NCI-H526 treated with DMSO at 0.1 percent for 48 hours (cell line): ENCODE results near the gene CERS4.
A peak's percentile ranks its signal among the peaks of the same experiment; 100 is the strongest.
"Not testable (repeated sequence)": the region's sequence is repeated elsewhere in the genome, so short reads cannot be mapped to it uniquely, and the experiment has no call there.

Source experiments
- DNase-seq: peaks from one replicate; lab custom pipeline; 2025; lab: John Stamatoyannopoulos, UW

CERS4 gene

GRCh38 chr19:8243146-8243545 is 34.0 kb downstream of the CERS4 start:
- no peak for DNase-seq

DNA sequence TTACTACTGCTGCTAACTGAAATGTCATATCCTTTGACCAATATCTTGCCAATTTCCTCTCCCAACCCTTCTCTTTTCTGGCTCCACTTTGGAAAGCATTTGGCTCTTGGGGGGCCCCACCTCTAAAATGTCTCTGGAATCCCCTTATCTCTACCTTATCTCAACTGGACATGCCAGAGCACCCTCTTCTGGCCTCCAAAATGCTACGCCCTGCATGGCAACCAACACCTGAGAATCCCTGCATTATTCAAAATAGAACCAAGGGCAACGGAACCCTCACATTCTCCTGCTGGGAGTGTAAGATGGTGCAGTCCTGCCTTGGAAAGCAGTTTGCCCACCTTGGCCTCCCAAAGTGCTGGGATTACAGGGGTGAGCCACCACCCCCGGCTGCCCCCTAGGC is 35.3 kb downstream of the CERS4 start:
- no peak for DNase-seq

DNA sequence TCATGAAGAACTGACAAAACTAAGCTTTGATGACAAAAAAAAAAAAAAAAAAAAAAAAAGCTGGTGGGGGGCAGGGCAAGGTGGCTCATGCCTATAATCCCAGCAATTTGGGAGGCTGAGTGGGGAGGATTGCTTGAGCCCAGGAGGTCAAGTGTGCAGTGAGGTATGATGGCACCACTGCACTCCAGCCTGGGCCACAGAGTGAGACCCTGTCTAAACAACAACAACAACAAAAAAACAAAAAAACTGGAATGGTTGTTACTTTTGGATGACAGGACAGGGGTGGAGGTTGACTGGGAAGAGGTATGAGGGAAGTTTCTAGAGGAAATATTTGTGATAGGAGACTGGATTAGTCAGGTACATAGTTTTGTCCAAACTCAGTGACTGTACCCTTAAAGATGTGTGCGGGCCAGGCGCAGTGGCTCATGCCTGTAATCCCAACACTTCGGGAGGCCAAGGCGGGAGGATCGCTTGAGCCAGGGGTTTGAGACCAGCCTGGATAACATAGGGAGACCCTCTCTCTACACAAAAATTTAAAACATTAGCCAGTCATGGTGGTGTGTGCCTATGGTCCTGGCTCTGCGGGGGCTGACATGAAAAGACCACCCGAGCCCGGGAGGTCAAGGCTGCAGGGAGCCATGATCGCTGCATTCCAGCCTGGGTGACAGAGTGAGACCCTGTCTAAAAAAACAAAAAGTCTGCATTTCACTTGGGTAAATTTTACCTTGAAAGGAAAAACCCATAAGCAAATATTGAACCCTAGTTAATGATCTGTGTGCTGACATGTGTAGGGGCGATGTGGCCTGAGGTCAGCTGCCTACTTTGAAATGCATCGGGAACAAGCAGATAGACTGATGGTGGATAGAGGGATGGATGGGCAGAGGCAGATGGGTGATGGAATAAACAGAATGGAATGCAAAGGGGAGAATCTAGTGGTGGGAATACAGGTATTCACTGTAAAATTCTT is 37.0 kb downstream of the CERS4 start:
- no peak for DNase-seq

DNA sequence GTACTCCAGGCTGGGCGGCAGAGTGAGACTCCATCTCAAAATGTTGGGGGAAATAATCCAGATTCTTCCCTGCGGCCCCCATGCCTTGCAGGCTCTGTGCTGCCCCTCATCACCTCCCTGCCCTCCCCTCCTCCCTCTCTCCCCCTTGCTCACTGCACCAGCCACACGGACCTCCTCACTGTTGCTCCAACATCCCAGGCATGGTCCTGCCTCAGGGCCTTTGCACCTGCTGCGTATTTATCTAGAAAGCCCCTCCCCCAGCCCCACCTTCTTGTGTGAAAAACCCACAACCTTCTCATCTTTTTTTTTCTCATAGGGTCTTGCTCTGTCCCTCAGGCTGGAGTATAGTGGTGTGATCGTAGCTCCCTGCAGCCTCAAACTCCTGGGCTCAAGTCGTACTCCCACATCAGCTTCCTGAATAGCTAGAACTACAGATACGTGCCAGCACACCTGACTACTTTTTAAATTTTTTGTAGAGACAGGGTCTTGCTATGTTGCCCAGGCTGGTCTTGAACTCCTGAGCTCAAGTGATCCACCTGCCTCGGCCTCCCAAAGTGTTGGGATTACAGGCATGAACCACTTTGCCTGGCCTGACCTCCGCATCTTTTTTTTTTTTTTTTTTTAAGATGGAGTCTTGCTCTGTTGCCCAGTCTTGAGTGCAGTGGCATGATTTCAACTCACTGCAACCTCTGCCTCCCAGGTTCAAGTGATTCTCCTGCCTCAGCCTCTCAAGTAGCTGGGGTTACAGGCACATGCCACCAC is 38.1 kb downstream of the CERS4 start:
- DNase-seq: not testable (repeated sequence)

DNA sequence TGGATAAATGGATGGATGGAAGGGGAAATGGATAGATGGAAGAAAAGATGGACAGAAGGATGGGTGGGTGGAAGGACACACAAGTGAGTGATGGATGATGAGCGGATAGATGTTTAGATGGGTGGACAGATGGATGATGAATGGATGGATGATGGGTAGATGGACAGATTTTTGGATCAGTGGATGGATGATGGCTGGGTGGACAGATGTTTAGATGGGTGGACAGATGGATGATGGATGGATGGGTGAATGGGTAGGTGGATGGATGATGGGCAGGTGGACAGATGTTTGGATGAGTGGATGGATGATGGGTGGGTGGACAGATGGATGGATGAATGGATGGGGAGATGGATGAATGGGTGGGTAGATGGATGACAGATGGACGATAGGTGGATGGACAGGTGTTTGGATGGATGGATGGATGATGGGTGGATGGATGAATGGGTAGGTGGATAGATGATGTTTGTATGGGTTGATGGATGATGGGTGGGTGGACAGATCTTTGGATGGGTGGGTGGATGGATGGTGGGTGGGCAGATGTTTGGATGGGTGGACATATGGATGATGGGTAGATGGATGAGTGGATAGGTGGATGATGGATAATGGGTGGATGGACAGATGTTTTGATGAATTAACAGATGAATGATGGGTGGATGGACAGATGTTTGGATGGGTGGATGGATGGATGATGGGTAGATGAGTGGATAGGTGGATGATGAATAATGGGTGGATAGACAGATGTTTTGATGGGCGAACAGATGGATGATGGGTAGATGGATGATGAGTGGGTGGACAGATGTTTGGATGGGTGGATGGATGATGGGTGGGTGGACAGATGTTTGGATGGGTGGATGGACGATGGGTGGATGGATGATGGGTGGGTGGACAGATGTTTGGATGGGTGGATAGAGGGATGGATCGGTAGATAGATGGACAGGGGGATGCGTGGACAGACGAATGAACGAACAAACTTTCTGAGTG is 39.5 kb downstream of the CERS4 start:
- no peak for DNase-seq

GRCh38 chr19:8250596-8250995 is 41.4 kb downstream of the CERS4 start:
- DNase-seq: no peak

GRCh38 chr19:8251025-8251472 is 41.9 kb downstream of the CERS4 start:
- no peak for DNase-seq

DNA sequence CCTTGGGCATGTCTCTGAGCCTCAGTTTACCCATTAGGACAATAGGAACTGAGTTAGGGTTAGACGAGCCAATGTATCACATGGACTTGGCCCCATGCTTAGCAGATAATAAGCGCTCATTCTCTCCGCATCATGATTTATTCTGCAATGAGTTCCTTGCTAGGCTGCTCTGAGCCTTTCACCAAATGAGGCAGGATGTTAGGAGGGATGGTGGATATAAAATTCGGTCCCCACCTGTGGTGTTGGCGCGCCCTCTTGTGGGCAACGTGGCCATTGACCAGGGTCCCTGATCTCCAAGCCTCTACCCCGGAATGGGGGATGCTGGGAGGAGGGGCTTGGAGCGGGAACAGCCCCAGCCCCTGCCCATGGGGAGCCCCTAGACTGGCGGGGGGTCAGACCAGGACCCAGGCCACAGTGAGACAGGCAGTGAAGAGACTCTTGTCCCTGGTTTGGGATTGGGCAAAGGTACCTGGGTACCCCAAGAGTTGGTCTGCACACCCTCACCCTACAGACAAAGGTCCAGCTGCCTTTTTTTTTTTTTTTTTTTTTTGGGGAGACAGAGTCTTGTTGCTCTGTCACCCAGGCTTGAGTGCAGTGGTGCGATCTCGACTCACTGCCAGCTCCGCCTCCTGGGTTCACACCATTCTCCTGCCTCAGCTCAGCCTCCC is 43.9 kb downstream of the CERS4 start:
- DNase-seq: peak; percentile 9

- no peak for DNase-seq
These were observed 44.5 kb downstream of the CERS4 start for GRCh38 chr19:8253678-8254077.

- DNase-seq: no peak
These were observed 45.3 kb downstream of the CERS4 start for GRCh38 chr19:8254286-8255001.

DNA sequence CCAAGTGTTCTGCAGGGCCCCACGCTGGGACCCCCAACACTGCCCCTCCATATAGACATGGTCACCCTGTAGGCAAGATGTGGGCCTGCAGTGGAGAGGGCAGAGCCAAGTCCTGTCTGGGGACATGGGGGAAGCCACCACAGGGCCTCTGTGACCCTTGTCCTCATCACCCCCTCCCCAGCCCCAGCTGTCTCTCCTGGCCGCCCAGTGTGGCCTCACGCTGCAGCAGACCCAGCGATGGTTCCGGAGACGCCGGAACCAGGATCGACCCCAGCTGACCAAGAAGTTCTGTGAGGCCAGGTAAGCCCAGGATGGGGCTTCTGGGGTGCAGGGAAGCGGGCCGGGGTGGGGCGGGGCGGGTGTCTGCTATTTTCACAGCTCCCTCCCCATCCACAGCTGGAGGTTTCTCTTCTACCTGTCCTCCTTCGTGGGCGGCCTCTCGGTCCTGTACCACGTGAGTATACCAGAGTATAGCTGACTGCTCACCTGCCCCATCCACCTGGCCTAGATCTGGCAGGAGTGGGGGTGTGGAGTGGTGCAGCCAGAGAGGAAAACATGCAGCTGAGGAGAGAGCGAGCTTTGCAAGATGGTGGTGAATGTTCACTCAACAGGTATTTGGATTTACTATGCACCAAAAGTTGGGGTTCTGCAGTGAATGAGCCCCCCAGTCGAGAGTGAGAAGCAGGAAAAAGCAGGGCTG is 46.4 kb downstream of the CERS4 start:
- no peak for DNase-seq

- no peak for DNase-seq
These were observed 47.3 kb downstream of the CERS4 start for GRCh38 chr19:8256276-8257051.

GRCh38 chr19:8257052-8257443 is 47.9 kb downstream of the CERS4 start:
- no peak for DNase-seq

DNA sequence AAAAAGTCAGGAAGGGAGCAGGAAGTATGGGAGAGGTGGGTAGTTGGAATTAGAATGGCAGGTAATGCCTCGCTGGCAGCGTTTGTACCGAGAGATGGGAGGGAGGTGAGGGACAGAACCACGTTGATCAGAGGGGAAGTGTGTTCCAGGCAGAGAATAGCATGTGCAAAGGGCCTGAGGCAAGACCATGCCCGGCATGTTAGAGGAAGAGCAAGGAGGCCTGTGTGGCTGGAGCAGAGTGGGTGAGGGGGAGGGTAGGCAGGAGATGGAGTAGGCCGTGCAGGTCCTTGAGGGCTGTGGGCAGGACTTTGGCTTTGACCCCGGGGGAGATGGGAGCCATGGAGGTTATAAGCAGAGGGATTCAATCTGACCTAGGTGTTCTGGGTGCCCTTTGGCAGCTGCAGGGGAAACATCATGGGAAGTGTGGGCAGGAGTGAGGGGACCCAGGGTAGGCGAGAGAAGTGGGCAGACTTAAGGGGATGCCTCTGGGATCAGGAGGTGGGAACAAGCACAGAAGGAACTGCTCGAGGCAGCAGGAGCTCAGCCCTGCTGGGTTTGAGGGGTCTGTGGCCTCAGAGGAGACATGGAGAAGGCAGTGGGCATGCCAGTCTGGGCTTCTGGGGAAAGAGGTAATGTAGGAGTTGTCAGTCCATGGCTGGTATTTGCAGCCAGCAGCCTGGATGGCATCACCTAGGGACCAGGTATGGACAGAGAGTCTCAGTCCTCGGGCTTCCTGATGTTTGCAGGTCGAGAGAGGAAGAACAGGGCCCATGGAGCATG is 50.2 kb downstream of the CERS4 start:
- DNase-seq: no peak

DNA sequence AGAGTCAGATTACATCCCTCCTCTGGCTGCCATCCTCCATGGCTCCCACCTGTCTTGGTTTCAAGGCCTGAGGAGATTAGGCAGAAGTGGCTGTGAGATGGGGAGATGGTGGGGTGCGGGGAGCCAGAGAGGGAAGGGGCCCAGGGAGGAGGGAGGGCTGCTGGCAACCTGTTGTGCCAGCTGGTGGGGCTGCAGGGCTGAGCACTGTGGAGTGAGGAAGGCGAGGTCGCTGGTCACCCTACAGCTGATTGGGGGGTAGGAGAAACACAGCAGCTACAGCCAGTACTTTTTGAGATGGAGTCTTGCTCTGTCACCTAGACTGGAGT is 50.7 kb downstream of the CERS4 start:
- no peak for DNase-seq

DNA sequence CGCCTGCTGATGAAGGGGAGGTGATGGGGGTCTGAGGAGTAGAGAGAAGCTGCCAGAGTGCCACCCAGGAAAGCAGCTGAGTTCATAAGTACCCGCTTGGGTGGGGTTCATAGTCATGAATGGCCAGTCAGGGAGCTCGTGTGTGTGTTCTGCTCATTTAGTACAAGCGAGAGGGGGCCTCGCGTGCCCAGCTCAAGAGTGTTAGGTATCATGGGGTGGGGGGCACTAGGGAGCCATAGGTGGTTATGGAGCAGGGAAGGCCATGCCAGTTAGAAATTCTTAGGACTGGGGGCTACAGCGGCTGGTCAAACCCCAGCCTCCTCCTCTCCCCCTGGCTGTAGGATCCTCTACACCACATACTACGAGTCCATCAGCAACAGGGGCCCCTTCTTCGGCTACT is 52.2 kb downstream of the CERS4 start:
- no peak for DNase-seq

DNA sequence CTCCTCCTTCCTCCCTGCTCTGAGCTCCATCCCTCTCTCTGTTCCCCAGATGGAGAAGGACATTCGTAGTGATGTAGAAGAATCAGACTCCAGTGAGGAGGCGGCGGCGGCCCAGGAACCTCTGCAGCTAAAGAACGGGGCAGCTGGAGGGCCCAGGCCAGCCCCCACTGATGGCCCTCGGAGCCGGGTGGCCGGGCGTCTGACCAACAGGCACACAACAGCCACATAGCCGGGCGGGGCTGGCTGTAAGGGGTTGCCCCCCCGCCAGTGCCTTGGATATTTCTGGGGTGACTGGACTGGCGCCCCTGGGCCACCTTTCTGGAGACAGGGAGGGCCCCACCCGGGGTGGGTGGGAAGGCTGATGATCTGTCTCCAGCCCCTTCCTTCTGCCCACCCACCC is 52.7 kb downstream of the CERS4 start:
- no peak for DNase-seq

DNA sequence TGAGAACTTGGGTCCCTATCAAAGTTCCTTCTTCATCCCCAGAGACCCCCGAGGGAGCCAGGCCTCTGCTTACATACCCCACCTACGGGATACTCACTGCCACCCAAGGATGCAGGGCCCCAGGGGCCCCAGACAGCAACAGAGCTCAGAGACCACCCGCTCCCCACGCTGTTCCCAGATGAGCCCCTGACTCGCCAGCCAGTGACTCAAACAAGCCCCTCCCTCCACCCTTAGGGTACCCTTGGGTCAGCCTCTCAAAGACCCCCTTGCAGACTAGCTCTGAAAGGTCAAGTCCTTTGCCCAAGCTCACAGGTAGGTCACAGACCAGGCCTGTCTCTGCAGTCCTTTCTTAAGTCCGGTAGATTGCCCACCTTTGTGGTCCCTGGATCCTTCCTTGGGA is 53.3 kb downstream of the CERS4 start:
- no peak for DNase-seq

- DNase-seq: not testable (repeated sequence)
These were observed 55.1 kb downstream of the CERS4 start for GRCh38 chr19:8264248-8264647.
